IMR-90 (cell line): ENCODE data around the gene ELFN2. TPM values are rescaled to one million over a fixed set of nuclear protein-coding genes. Genes with fewer than 3 reads are reported as not detected.

ENCODE experiments used
- ATAC-seq: fragments of 200-7000 bp; cut with Tn5 transposase; 2 replicates; pipeline ENCODE4 v1.9.1; 2020; ENCODE audit warnings: low read depth, mild to moderate bottlenecking, moderate library complexity
- BruUV-seq: library from RNA; stranded (reverse); fragments of 400-500 nt; replicated peaks from 2 replicates; lab custom pipeline; 2021; lab: Mats Ljungman, UMichigan
- CTCF ChIA-PET: fragments of 300-600 bp; formaldehyde crosslinking; extraction: SDS; loops from one replicate; lab custom pipeline; 2021; ENCODE audit warnings: antibody characterized with exemption; lab: Yijun Ruan, JAX
- POLR2A ChIA-PET: fragments of 300-600 bp; sonication (Branson Sonifier 250); formaldehyde crosslinking; loops from one replicate; lab custom pipeline; 2022; ENCODE audit warnings: antibody characterized with exemption; ENCODE audit not compliant: unreplicated experiment; lab: Charles Lee
- DNase-seq: peaks from one replicate; pipeline ENCODE4 v3.0.0; 2013
- H2AFZ ChIP-seq: replicated peaks from 2 replicates; pipeline ENCODE3; 2013; ENCODE audit warnings: low read length, mild to moderate bottlenecking; ENCODE audit not compliant: poor library complexity
- H2AK5ac ChIP-seq: 2 replicates; pipeline ENCODE4 v1.6.1; 2013; ENCODE audit warnings: low read depth, low read length, inconsistent platforms
- H2AK9ac ChIP-seq: replicated peaks from 2 replicates; pipeline ENCODE3; 2013; ENCODE audit warnings: mild to moderate bottlenecking, low read depth, low read length, moderate library complexity; ENCODE audit not compliant: poor library complexity
- H2BK120ac ChIP-seq: 2 replicates; pipeline ENCODE4 v1.6.1; 2013; ENCODE audit warnings: low read depth, low read length, inconsistent platforms
- H2BK15ac ChIP-seq: 3 replicates; pipeline ENCODE4 v1.6.1; 2013; ENCODE audit warnings: low read depth, low read length, inconsistent platforms
- H2BK20ac ChIP-seq: 2 replicates; pipeline ENCODE4 v1.6.1; 2013; ENCODE audit warnings: low read depth, mild to moderate bottlenecking, inconsistent platforms, low read length, moderate library complexity
- H2BK5ac ChIP-seq: 2 replicates; pipeline ENCODE4 v1.6.1; 2013; ENCODE audit warnings: mild to moderate bottlenecking, low read depth, low read length, inconsistent platforms; ENCODE audit not compliant: poor library complexity, severe bottlenecking
- H3K14ac ChIP-seq: replicated peaks from 2 replicates; pipeline ENCODE4 v1.6.1; 2013; ENCODE audit warnings: low read depth, low read length, inconsistent platforms
- H3K18ac ChIP-seq: 2 replicates; pipeline ENCODE4 v1.6.1; 2013; ENCODE audit warnings: low read depth, low read length, control low read depth
- H3K23ac ChIP-seq: 2 replicates; pipeline ENCODE4 v1.6.1; 2013; ENCODE audit warnings: low read depth, low read length, inconsistent platforms
- H3K27ac ChIP-seq: 2 replicates; pipeline ENCODE4 v1.5.1; 2013; ENCODE audit warnings: mild to moderate bottlenecking, control low read depth, low read length; ENCODE audit not compliant: insufficient read depth
- H3K27me3 ChIP-seq: 2 replicates; pipeline ENCODE4 v1.6.1; 2013; ENCODE audit warnings: low read length; ENCODE audit not compliant: control insufficient read depth, insufficient read depth
- H3K36me3 ChIP-seq: 2 replicates; pipeline ENCODE4 v1.6.1; 2013; ENCODE audit warnings: low read length, mixed read lengths; ENCODE audit not compliant: control insufficient read depth, insufficient read depth
- H3K4ac ChIP-seq: 2 replicates; pipeline ENCODE4 v1.6.1; 2013; ENCODE audit warnings: low read depth, low read length, inconsistent platforms
- H3K4me1 ChIP-seq: 2 replicates; pipeline ENCODE4 v1.6.1; 2013; ENCODE audit warnings: low read length, mixed read lengths; ENCODE audit not compliant: control insufficient read depth, insufficient read depth
- H3K4me2 ChIP-seq: 2 replicates; pipeline ENCODE4 v1.6.1; 2013; ENCODE audit warnings: low read depth, mild to moderate bottlenecking, control low read depth, low read length, moderate library complexity
- H3K4me3 ChIP-seq: 2 replicates; pipeline ENCODE4 v1.5.1; 2013; ENCODE audit warnings: low read depth, mild to moderate bottlenecking, control low read depth, low read length, moderate library complexity; ENCODE audit not compliant: insufficient read depth
- H3K56ac ChIP-seq: 2 replicates; pipeline ENCODE4 v1.6.1; 2013; ENCODE audit warnings: low read length, inconsistent platforms; ENCODE audit not compliant: insufficient read depth; ENCODE audit errors: extremely low read depth
- H3K79me1 ChIP-seq, 2 experiments: 2 replicates each; pipeline ENCODE4 v1.6.1; 2013; ENCODE audit warnings: low read length in 2 of 2, inconsistent platforms in 1 of 2, low read depth in 1 of 2
- H3K9ac ChIP-seq: 2 replicates; pipeline ENCODE4 v1.6.1; 2013; ENCODE audit warnings: low read depth, low read length, control low read depth
- H3K9me1 ChIP-seq: 2 replicates; pipeline ENCODE4 v1.6.1; 2013; ENCODE audit warnings: low read length, inconsistent platforms; ENCODE audit not compliant: insufficient read depth
- H3K9me3 ChIP-seq: 2 replicates; pipeline ENCODE4 v1.6.1; 2013; ENCODE audit warnings: low read length; ENCODE audit not compliant: control insufficient read depth, insufficient read depth
- H4K20me1 ChIP-seq: 2 replicates; pipeline ENCODE4 v1.6.1; 2013; ENCODE audit warnings: low read length, inconsistent platforms; ENCODE audit not compliant: insufficient read depth
- H4K5ac ChIP-seq: 2 replicates; pipeline ENCODE4 v1.6.1; 2013; ENCODE audit warnings: mild to moderate bottlenecking, low read depth, low read length, control low read depth
- H4K8ac ChIP-seq, 2 experiments: 2 replicates each; pipeline ENCODE4 v1.6.1; 2013; ENCODE audit warnings: low read depth in 2 of 2, low read length in 2 of 2, control low read depth in 1 of 2, inconsistent platforms in 1 of 2
- H4K91ac ChIP-seq: 2 replicates; pipeline ENCODE4 v1.6.1; 2013; ENCODE audit warnings: low read depth, low read length, inconsistent platforms; ENCODE audit not compliant: insufficient read depth
- FOS ChIP-seq: fragments of 150-350 bp; IDR thresholded peaks from 2 replicates; pipeline ENCODE4 v1.6.1; 2016; ENCODE audit warnings: low read depth, low read length
- MAZ ChIP-seq: IDR thresholded peaks from 2 replicates; pipeline ENCODE4 v1.6.1; 2012; ENCODE audit warnings: low read depth, mild to moderate bottlenecking, low read length, improper control_type of control experiment, moderate library complexity, borderline replicate concordance
- WGBS, 2 experiments: methylation state at CpG; one replicate each; pipeline versions ENCODE4 v1.1.5 to v1.1.7; 2013; ENCODE audit warnings: missing lambda C conversion rate in 2 of 2; ENCODE audit not compliant: insufficient read length in 1 of 2; ENCODE audit errors: extremely low coverage in 2 of 2; 5-methylcytosine and 5-hydroxymethylcytosine counted together
- dilution Hi-C: fragments of 300-500 bp; cut with HindIII; formaldehyde crosslinking; loops from one replicate; pipeline ENCODE4 v1.14.3; 2018; ENCODE audit warnings: low sequenced_read_pairs; ENCODE audit not compliant: unreplicated experiment
- in situ Hi-C: fragments of 300-500 bp; cut with MboI; formaldehyde crosslinking; loops from 3 replicates; pipeline ENCODE4 v1.14.3; 2019; ENCODE audit warnings: low sequenced_read_pairs, inconsistent platforms, mixed read lengths
- intact Hi-C: fragments of 100-400 bp; cut with micrococcal nuclease; formaldehyde crosslinking; loops from 2 replicates; pipeline ENCODE4 v1.10.0; 2022
- polyA plus RNA-seq, 3 experiments: library from polyadenylated mRNA; depleted of rRNA; stranded (reverse); fragments of >200 nt; gene quantifications; 2 replicates each; pipeline ENCODE4 v1.2.3, GENCODE V29; 2012; ENCODE audit warnings: low replicate concordance in 1 of 3
- total RNA-seq: library from RNA; depleted of rRNA; stranded (reverse); fragments of >200 nt; gene quantifications from 2 replicates; pipeline ENCODE4 v1.2.3, GENCODE V29; 2012

The ELFN2 gene
- total and polyA plus RNA-seq, 2 of the 4 experiments (the other 2 are of a cell fraction): 0.72 to 5.0 TPM

GRCh38 chr22:37430941-37431340, 3.7 kb upstream of the ELFN2 start:
- no peak for DNase-seq
- no peak overlapping the region for H3K9ac ChIP-seq
- no peak overlapping the region for H3K4me2 ChIP-seq
- peak overlapping the region; percentile 32; the same call in 1 of the 2 replicates for H3K27ac ChIP-seq
- no peak for ATAC-seq
- H4K20me1 ChIP-seq: peaks cover 3% of the 10 kb centered on the region; the same call in 1 of the 2 replicates
- peaks cover 19% of the 10 kb centered on the region for H3K9me3 ChIP-seq
- peaks cover 22% of the 10 kb centered on the region for H3K9me1 ChIP-seq
- no TSS peak for BruUV-seq
- H3K4me3 ChIP-seq: no peak overlapping the region
- H2BK120ac ChIP-seq: peak overlapping the region; percentile 99
- intact Hi-C loops: no loop called here
- peaks cover 17% of the 10 kb centered on the region for H3K4me1 ChIP-seq
- H3K14ac ChIP-seq: peak overlapping the region; percentile 97
- H4K8ac ChIP-seq: peak overlapping the region; percentile 86; a peak in 3 of 4 replicates
- dilution Hi-C loops: no loop called here
- peak overlapping the region; percentile 92 for H2AK5ac ChIP-seq
- peak overlapping the region; percentile 61 for H2AFZ ChIP-seq
- no peak overlapping the region for H3K18ac ChIP-seq
- H3K56ac ChIP-seq: no peak overlapping the region
- CTCF ChIA-PET: no interaction called here
- H2AK9ac ChIP-seq: no peak overlapping the region
- no peaks in the 10 kb centered on the region for H3K36me3 ChIP-seq
- peak overlapping the region; percentile 96 for H2BK5ac ChIP-seq
- TF ChIP-seq MAZ: no peak
- TF ChIP-seq FOS: no peak
- peak overlapping the region; percentile 99 for H2BK20ac ChIP-seq
- in situ Hi-C loops: no loop called here
- WGBS, 2 experiments: 57% methylated on average over 2 of the region's 6 CpGs; no CpG with 5 or more reads in 1 of the 2 experiments
- no peaks in the 10 kb centered on the region for H3K27me3 ChIP-seq
- H3K79me1 ChIP-seq: peaks cover 3 to 16% of the 10 kb centered on the region in 2 experiments; a peak in 1 of 4 replicates
- POLR2A ChIA-PET: interaction anchor here (0.7 kb wide), 1 partner anchor 97 kb away, joined by 3 read pairs; no protein-coding TSS in a partner anchor
- no peak overlapping the region for H4K5ac ChIP-seq
- peak overlapping the region; percentile 99 for H3K4ac ChIP-seq
- H3K23ac ChIP-seq: peak overlapping the region; percentile 68
- peak overlapping the region; percentile 95 for H2BK15ac ChIP-seq
- H4K91ac ChIP-seq: peak overlapping the region; percentile 98
